ENCODE results near the gene MAP3K14. TPM values are rescaled to one million over a fixed set of nuclear protein-coding genes. Genes with fewer than 3 reads are reported as not detected.

Gene MAP3K14
- total RNA-seq, 1 experiment from 2014 or later: 7.8 TPM

DNA sequence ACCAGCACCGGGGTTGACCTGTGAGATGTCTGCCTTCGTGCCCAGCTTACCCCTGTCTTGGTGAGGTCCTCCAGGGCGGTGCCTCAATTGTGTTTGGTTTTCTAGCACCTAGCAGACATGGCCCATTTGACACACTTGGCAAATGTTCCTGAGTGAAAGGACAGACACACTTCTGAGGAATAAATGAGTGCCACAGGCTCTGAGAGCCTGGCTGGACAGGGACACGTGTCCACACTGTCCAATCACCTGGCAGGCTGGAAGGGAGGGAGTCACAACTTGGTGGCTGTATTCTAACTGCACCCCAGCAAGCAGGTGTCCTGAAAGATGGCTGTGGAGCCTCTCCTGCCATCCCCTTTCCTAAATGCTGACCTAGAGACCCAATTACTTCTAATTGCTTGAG, 7.4 kb downstream of the MAP3K14 start:
- Histone ChIP-seq H2AK5ac (ENCODE audit: insufficient read length, low read length) (no peak overlapping the region), H3K27ac (ENCODE audit: insufficient read length, low read depth, low read length) (no peak overlapping the region), H3K9me3 (ENCODE audit: control insufficient read depth, low read depth, low read length) (no peaks in the 10 kb centered on the region), H3K56ac (ENCODE audit: insufficient read length, low read depth, low read length) (no peak overlapping the region), H4K91ac (ENCODE audit: insufficient read length, low read depth, low read length) (peak overlapping the region; percentile 23), H4K20me1 (ENCODE audit: control insufficient read depth, insufficient read depth, insufficient read length) (no peaks in the 10 kb centered on the region), H2BK15ac (ENCODE audit: low read depth, low read length) (no peak overlapping the region), H4K5ac (ENCODE audit: insufficient read length, low read depth, low read length) (no peak overlapping the region), H3K14ac (ENCODE audit: insufficient read depth, low read length) (no peak overlapping the region; the same call in 1 of the 2 replicates), H3K79me1 (ENCODE audit: insufficient read depth, low read depth, low read length, poor library complexity, severe bottlenecking) (no peaks in the 10 kb centered on the region), H3K23me2 (ENCODE audit: insufficient read length, low read depth, low read length, poor library complexity, severe bottlenecking) (peaks cover 2% of the 10 kb centered on the region), H3K4me2 (ENCODE audit: insufficient read depth, insufficient read length, low read length) (no peak overlapping the region), H3K23ac (ENCODE audit: insufficient read length, low read depth, low read length) (no peak overlapping the region), H2BK5ac (ENCODE audit: insufficient read length, low read length) (no peak overlapping the region), H3K9ac (ENCODE audit: extremely low read depth, insufficient read length, low read length) (no peak overlapping the region), H4K8ac (replicated peaks; ENCODE audit: insufficient read length, low read depth, low read length) (no peak overlapping the region), H3K79me2 (ENCODE audit: insufficient read depth, low read length) (peaks cover 6% of the 10 kb centered on the region; the same call in 1 of the 2 replicates), H3K27me3 (ENCODE audit: insufficient read depth, low read length) (no peaks in the 10 kb centered on the region), H3K4ac (ENCODE audit: low read depth, low read length) (no peak overlapping the region), H3K4me1 (ENCODE audit: insufficient read depth, low read length) (no peaks in the 10 kb centered on the region), H3T11ph (ENCODE audit: low read length) (no peak overlapping the region), H2BK120ac (ENCODE audit: low read depth, low read length, poor library complexity, severe bottlenecking) (no peak overlapping the region), H2BK20ac (ENCODE audit: low read depth, low read length, poor library complexity, severe bottlenecking) (no peak overlapping the region), H2AFZ (ENCODE audit: low read length) (no peak overlapping the region), H2BK12ac (ENCODE audit: insufficient read length, low read depth, low read length) (no peak overlapping the region), H3K18ac (ENCODE audit: insufficient read length, low read depth, low read length) (no peak overlapping the region)
- H3K27me3 Mint-ChIP-seq (ENCODE audit: low read depth): no peaks in the 10 kb centered on the region
- no peak overlapping the region for H3K4me3 Mint-ChIP-seq
- peaks cover 25 to 26% of the 10 kb centered on the region in 2 experiments for H3K4me1 Mint-ChIP-seq
- WGBS (ENCODE audit: extremely low coverage, insufficient read length, low lambda C conversion rate): no CpG with 5 or more reads among the region's 4 CpGs
- H3K9me3 Mint-ChIP-seq: no peaks in the 10 kb centered on the region
- no peak for DNase-seq
- H3K36me3 Mint-ChIP-seq (ENCODE audit: insufficient read depth in 1 of 3, low read depth in 3 of 3): peaks cover 0 to 8% (median 3%) of the 10 kb centered on the region in 3 experiments; a peak in 4 of 7 replicates
- H3K27ac Mint-ChIP-seq: no peak overlapping the region
- TF ChIP-seq, protein P1, sequence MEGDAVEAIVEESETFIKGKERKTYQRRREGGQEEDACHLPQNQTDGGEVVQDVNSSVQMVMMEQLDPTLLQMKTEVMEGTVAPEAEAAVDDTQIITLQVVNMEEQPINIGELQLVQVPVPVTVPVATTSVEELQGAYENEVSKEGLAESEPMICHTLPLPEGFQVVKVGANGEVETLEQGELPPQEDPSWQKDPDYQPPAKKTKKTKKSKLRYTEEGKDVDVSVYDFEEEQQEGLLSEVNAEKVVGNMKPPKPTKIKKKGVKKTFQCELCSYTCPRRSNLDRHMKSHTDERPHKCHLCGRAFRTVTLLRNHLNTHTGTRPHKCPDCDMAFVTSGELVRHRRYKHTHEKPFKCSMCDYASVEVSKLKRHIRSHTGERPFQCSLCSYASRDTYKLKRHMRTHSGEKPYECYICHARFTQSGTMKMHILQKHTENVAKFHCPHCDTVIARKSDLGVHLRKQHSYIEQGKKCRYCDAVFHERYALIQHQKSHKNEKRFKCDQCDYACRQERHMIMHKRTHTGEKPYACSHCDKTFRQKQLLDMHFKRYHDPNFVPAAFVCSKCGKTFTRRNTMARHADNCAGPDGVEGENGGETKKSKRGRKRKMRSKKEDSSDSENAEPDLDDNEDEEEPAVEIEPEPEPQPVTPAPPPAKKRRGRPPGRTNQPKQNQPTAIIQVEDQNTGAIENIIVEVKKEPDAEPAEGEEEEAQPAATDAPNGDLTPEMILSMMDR (conservative IDR thresholded peaks at IDR 0.05): no peak
